Hippocampal formation (tissue), 2 donors: Measurements from ENCODE around the gene APPL1.

Source experiments
- DNase-seq, 2 donors: peaks; one replicate each; lab custom pipeline; 2025; lab: John Stamatoyannopoulos, UW

APPL1 gene

GRCh38 chr3:57227204-57227929 is at the start of gene APPL1:
Gene APPL1 (plus strand): TSS chr3:57227729. CDS start chr3:57227884, 155 bp downstream.
- peak; percentile 86 to 91 for DNase-seq

GRCh38 chr3:57179580-57180410 is 47.7 kb upstream of the APPL1 start:
- DNase-seq, result no peak

- no peak for DNase-seq
Measured at GRCh38 chr3:57184526-57184925, 43.0 kb upstream of the APPL1 start.

- no peak for DNase-seq
Measured at GRCh38 chr3:57192028-57192427, 35.5 kb upstream of the APPL1 start.

GRCh38 chr3:57194641-57195040 is 32.9 kb upstream of the APPL1 start:
- no peak for DNase-seq

- DNase-seq, result no peak
Measured at GRCh38 chr3:57199895-57200297, 27.6 kb upstream of the APPL1 start, which contains the start of gene HESX1. Gene HESX1 (minus strand): TSS chr3:57199978. CDS start chr3:57199918, 60 bp downstream.

GRCh38 chr3:57206423-57206822 is 21.1 kb upstream of the APPL1 start:
- no peak for DNase-seq

- peak in 1 of 2 donors; percentile 9 for DNase-seq
Measured at GRCh38 chr3:57221883-57222282, 5.6 kb upstream of the APPL1 start.

- DNase-seq, result no peak
Measured at GRCh38 chr3:57224856-57225255, 2.7 kb upstream of the APPL1 start.

GRCh38 chr3:57226176-57226575 is 1.4 kb upstream of the APPL1 start:
- DNase-seq, result no peak

GRCh38 chr3:57227930-57228751 is 612 bp downstream of the APPL1 start:
- peak; percentile 37 to 54 for DNase-seq

GRCh38 chr3:57230006-57230405 is 2.5 kb downstream of the APPL1 start:
- no peak for DNase-seq

- DNase-seq, result no peak
Measured at GRCh38 chr3:57233799-57234198, 6.3 kb downstream of the APPL1 start.

GRCh38 chr3:57234613-57235575 is 7.4 kb downstream of the APPL1 start:
- DNase-seq, result no peak

- DNase-seq, result no peak
Measured at GRCh38 chr3:57244946-57245345, 17.4 kb downstream of the APPL1 start.

- no peak for DNase-seq
Measured at GRCh38 chr3:57252404-57252803, 24.9 kb downstream of the APPL1 start.

- no peak for DNase-seq
Measured at GRCh38 chr3:57256844-57257243, 29.3 kb downstream of the APPL1 start.

- DNase-seq, result no peak
Measured at GRCh38 chr3:57257678-57258077, 30.1 kb downstream of the APPL1 start.

- no peak for DNase-seq
Measured at GRCh38 chr3:57261119-57261518, 33.6 kb downstream of the APPL1 start.

- no peak for DNase-seq
Measured at GRCh38 chr3:57261929-57262328, 34.4 kb downstream of the APPL1 start.

GRCh38 chr3:57268416-57268815 is 40.9 kb downstream of the APPL1 start:
- DNase-seq, result no peak
